ENCODE data around the gene DNER. TPM values are rescaled to one million over a fixed set of nuclear protein-coding genes. Genes with fewer than 3 reads are reported as not detected.

Gene DNER
- total RNA-seq, 3 donors from 2014 or later (not counting 1 experiment from before 2014, with no cell fraction given) = not detected

GRCh38 chr2:229571243-229571642 is 143.1 kb downstream of the DNER start:
- no peak for TF ChIP-seq CTCF (IDR thresholded peaks at IDR 0.05)
- Histone ChIP-seq H3K27me3 (ENCODE audit: control insufficient read depth, insufficient read depth, low read length) (peaks cover 5% of the 10 kb centered on the region), H3K4me3 (ENCODE audit: low read length) (no peak overlapping the region), H3K27ac (ENCODE audit: low read length) (no peak overlapping the region), H3K9me3 (ENCODE audit: control insufficient read depth, insufficient read depth, low read length) (no peaks in the 10 kb centered on the region), H3K36me3 (ENCODE audit: control insufficient read depth, insufficient read depth, low read length) (no peaks in the 10 kb centered on the region), H3K4me1 (ENCODE audit: control insufficient read depth, insufficient read depth, low read length) (no peaks in the 10 kb centered on the region)
- Mint-ChIP-seq H3K27me3 (ENCODE audit: low read depth in 2 of 2) (peaks cover 8 to 9% of the 10 kb centered on the region in 2 donors), H3K4me1 (no peaks in the 10 kb centered on the region), H3K27ac (no peak overlapping the region), H3K9me3 (no peaks in the 10 kb centered on the region), H3K36me3 (no peaks in the 10 kb centered on the region), H3K4me3 (no peak overlapping the region)
- ATAC-seq (no peak), DNase-seq (no peak)
- intact Hi-C loops (cut with micrococcal nuclease) = no loop called here
- 88% methylated on average over 7 of the region's 7 CpGs for WGBS (ENCODE audit: insufficient coverage)

GRCh38 chr2:229566370-229566769 is 148.0 kb downstream of the DNER start:
- peaks cover 0 to 5% of the 10 kb centered on the region in 2 donors for H3K27me3 Mint-ChIP-seq (ENCODE audit: low read depth in 2 of 2)
- intact Hi-C loops (cut with micrococcal nuclease) = no loop called here
- WGBS (ENCODE audit: insufficient coverage) = 86% methylated on average over 2 of the region's 2 CpGs

GRCh38 chr2:229564300-229564907 is 150.0 kb downstream of the DNER start:
- DNase-seq = no peak
- no peaks in the 10 kb centered on the region for H3K36me3 ChIP-seq (ENCODE audit: control insufficient read depth, insufficient read depth, low read length)
- H3K27ac ChIP-seq (ENCODE audit: low read length) = no peak overlapping the region
- no peak overlapping the region for H3K4me3 ChIP-seq (ENCODE audit: low read length)
- H3K27me3 Mint-ChIP-seq (ENCODE audit: low read depth in 2 of 2) = peaks cover 0 to 5% of the 10 kb centered on the region in 2 donors
- no peaks in the 10 kb centered on the region for H3K36me3 Mint-ChIP-seq
- H3K4me3 Mint-ChIP-seq = no peak overlapping the region
- H3K27ac Mint-ChIP-seq = no peak overlapping the region
- no peaks in the 10 kb centered on the region for H3K4me1 Mint-ChIP-seq
- no peaks in the 10 kb centered on the region for H3K9me3 Mint-ChIP-seq
- H3K4me1 ChIP-seq (ENCODE audit: control insufficient read depth, insufficient read depth, low read length) = no peaks in the 10 kb centered on the region
- 83% methylated on average over 2 of the region's 2 CpGs for WGBS (ENCODE audit: insufficient coverage)
- intact Hi-C loops (cut with micrococcal nuclease) = no loop called here
- no peak for ATAC-seq
- H3K27me3 ChIP-seq (ENCODE audit: control insufficient read depth, insufficient read depth, low read length) = no peaks in the 10 kb centered on the region
- H3K9me3 ChIP-seq (ENCODE audit: control insufficient read depth, insufficient read depth, low read length) = no peaks in the 10 kb centered on the region
- no peak for TF ChIP-seq CTCF (IDR thresholded peaks at IDR 0.05)

More at GRCh38 chr2:229566370-229566769, 148.0 kb downstream of the DNER start:
- no peak for ATAC-seq
- no peak overlapping the region for H3K4me3 Mint-ChIP-seq
- H3K27me3 ChIP-seq (ENCODE audit: control insufficient read depth, insufficient read depth, low read length) = no peaks in the 10 kb centered on the region
- no peaks in the 10 kb centered on the region for H3K9me3 Mint-ChIP-seq
- H3K9me3 ChIP-seq (ENCODE audit: control insufficient read depth, insufficient read depth, low read length) = no peaks in the 10 kb centered on the region
- DNase-seq = no peak
- H3K27ac Mint-ChIP-seq = no peak overlapping the region
- no peaks in the 10 kb centered on the region for H3K36me3 Mint-ChIP-seq
- no peak overlapping the region for H3K27ac ChIP-seq (ENCODE audit: low read length)
- no peaks in the 10 kb centered on the region for H3K4me1 ChIP-seq (ENCODE audit: control insufficient read depth, insufficient read depth, low read length)
- no peaks in the 10 kb centered on the region for H3K4me1 Mint-ChIP-seq
- H3K4me3 ChIP-seq (ENCODE audit: low read length) = no peak overlapping the region
- no peaks in the 10 kb centered on the region for H3K36me3 ChIP-seq (ENCODE audit: control insufficient read depth, insufficient read depth, low read length)
- TF ChIP-seq CTCF (IDR thresholded peaks at IDR 0.05) = no peak

GRCh38 chr2:229563388-229563787 is 151.0 kb downstream of the DNER start:
- DNase-seq = no peak
- H3K36me3 ChIP-seq (ENCODE audit: control insufficient read depth, insufficient read depth, low read length) = no peaks in the 10 kb centered on the region
- WGBS (ENCODE audit: insufficient coverage) = 84% methylated on average over 5 of the region's 5 CpGs
- Mint-ChIP-seq H3K27me3 (ENCODE audit: low read depth in 2 of 2) (peaks cover 0 to 10% of the 10 kb centered on the region in 2 donors), H3K36me3 (no peaks in the 10 kb centered on the region), H3K9me3 (no peaks in the 10 kb centered on the region), H3K4me3 (no peak overlapping the region), H3K4me1 (no peaks in the 10 kb centered on the region), H3K27ac (no peak overlapping the region)
- intact Hi-C loops (cut with micrococcal nuclease) = no loop called here
- H3K9me3 ChIP-seq (ENCODE audit: control insufficient read depth, insufficient read depth, low read length) = no peaks in the 10 kb centered on the region
- ATAC-seq = no peak
- TF ChIP-seq CTCF (IDR thresholded peaks at IDR 0.05) = no peak
- no peaks in the 10 kb centered on the region for H3K27me3 ChIP-seq (ENCODE audit: control insufficient read depth, insufficient read depth, low read length)
- no peak overlapping the region for H3K27ac ChIP-seq (ENCODE audit: low read length)
- H3K4me3 ChIP-seq (ENCODE audit: low read length) = no peak overlapping the region
- no peaks in the 10 kb centered on the region for H3K4me1 ChIP-seq (ENCODE audit: control insufficient read depth, insufficient read depth, low read length)

Measured in natural killer cell (primary cell).